ENCODE results near the gene MTA1.

The MTA1 gene

DNA sequence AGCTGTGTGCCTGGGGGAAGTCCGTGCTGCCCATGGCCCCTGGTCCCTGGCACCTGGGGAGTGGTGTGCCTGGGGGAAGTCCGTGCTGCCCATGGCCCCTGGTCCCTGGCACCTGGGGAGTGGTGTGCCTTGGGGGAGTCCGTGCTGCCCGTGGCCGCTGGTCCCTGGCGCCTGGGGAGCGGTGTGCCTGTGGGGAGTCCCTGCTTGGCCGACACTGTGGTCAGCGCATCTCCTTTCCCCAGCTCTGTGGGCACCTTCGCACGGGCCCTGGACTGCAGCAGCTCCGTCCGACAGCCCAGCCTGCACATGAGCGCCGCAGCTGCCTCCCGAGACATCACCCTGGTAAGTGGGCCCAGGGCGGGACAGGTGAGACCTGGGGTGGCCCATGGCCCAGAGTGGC is 40.5 kb downstream of the MTA1 start:
- FAIRE-seq (no peak), DNase-seq (ENCODE audit: insufficient read length, low spot score) (no peak)
- TF ChIP-seq, protein P1, sequence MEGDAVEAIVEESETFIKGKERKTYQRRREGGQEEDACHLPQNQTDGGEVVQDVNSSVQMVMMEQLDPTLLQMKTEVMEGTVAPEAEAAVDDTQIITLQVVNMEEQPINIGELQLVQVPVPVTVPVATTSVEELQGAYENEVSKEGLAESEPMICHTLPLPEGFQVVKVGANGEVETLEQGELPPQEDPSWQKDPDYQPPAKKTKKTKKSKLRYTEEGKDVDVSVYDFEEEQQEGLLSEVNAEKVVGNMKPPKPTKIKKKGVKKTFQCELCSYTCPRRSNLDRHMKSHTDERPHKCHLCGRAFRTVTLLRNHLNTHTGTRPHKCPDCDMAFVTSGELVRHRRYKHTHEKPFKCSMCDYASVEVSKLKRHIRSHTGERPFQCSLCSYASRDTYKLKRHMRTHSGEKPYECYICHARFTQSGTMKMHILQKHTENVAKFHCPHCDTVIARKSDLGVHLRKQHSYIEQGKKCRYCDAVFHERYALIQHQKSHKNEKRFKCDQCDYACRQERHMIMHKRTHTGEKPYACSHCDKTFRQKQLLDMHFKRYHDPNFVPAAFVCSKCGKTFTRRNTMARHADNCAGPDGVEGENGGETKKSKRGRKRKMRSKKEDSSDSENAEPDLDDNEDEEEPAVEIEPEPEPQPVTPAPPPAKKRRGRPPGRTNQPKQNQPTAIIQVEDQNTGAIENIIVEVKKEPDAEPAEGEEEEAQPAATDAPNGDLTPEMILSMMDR (IDR thresholded peaks at IDR 0.05; ENCODE audit: insufficient read depth, missing control alignments), result no peak

DNA sequence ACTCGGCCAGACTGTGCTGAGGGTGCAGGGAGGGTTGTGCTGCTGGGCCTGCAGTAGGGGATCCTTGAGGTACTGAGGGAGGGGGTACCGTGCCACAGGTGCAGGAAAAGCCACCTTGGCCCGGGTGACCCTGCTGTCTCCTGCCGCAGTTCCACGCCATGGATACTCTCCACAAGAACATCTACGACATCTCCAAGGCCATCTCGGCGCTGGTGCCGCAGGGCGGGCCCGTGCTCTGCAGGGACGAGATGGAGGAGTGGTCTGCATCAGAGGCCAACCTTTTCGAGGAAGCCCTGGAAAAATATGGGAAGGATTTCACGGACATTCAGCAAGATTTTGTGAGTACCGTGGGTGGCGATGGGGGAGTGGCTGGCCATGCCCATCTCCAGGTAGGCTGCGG is 41.0 kb downstream of the MTA1 start:
- FAIRE-seq (no peak), DNase-seq (ENCODE audit: insufficient read length, low spot score) (no peak)
- TF ChIP-seq, protein P1 (IDR thresholded peaks at IDR 0.05; ENCODE audit: insufficient read depth, missing control alignments), result no peak

DNA sequence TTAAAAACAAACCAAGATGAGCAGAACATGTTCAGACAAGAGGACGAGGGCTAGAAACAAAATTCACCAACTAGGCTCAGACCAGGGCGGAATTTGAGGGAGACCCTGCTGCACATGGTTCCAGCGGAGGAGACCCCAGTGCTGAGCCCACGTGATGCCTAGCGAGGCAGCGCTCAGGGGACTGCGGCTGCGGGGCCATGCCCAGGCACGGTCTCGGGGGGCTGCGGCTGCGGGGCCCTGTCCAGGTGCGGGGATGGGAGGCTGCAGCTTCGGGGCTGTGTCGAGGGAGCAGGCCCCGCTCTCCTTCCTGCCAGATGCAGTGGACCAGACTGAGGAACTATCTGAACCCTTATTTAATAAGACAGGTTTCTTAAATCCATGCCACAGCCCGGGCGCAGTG is 42.3 kb downstream of the MTA1 start:
- TF ChIP-seq, protein P1 (IDR thresholded peaks at IDR 0.05; ENCODE audit: insufficient read depth, missing control alignments), result no peak
- FAIRE-seq (no peak), DNase-seq (ENCODE audit: insufficient read length, low spot score) (no peak)

- FAIRE-seq, result no peak
- no peak for DNase-seq (ENCODE audit: insufficient read length, low spot score)
- TF ChIP-seq, protein P1 (IDR thresholded peaks at IDR 0.05; ENCODE audit: insufficient read depth, missing control alignments), result no peak
Measured at GRCh38 chr14:105464501-105464900, 44.9 kb downstream of the MTA1 start.

- TF ChIP-seq, protein P1 (IDR thresholded peaks at IDR 0.05; ENCODE audit: insufficient read depth, missing control alignments), result no peak
- FAIRE-seq (no peak), DNase-seq (ENCODE audit: insufficient read length, low spot score) (no peak)
Measured at GRCh38 chr14:105465209-105466031, 45.8 kb downstream of the MTA1 start.

GRCh38 chr14:105466531-105467248 is 47.1 kb downstream of the MTA1 start:
- FAIRE-seq (no peak), DNase-seq (ENCODE audit: insufficient read length, low spot score) (no peak)
- TF ChIP-seq, protein P1 (IDR thresholded peaks at IDR 0.05; ENCODE audit: insufficient read depth, missing control alignments), result no peak
